Sigmoid colon (tissue), 7 donors: ENCODE measurements around the gene DLX1. TPM values are rescaled to one million over a fixed set of nuclear protein-coding genes. Genes with fewer than 3 reads are reported as not detected.

ENCODE experiments used
- DNase-seq: peaks from one replicate; pipeline ENCODE4 v3.0.0-alpha.2; 2019
- H3K27ac ChIP-seq, 4 donors: fragments of 200-600 bp; sonication (generic); one replicate each; pipeline ENCODE4 v1.5.1; 2016 to 2019; ENCODE audit warnings: mild to moderate bottlenecking in 1 of 4
- H3K27me3 ChIP-seq, 3 donors: fragments of 200-600 bp; sonication (generic); one replicate each; pipeline ENCODE4 v1.5.1; 2019; ENCODE audit warnings: mild to moderate bottlenecking in 1 of 3
- H3K36me3 ChIP-seq, 4 donors: fragments of 200-600 bp; sonication (generic); one replicate each; pipeline ENCODE4 v1.5.1; 2016 to 2019
- H3K4me1 ChIP-seq, 4 donors: fragments of 200-600 bp; sonication (generic); one replicate each; pipeline ENCODE4 v1.5.1; 2017 to 2019
- H3K4me3 ChIP-seq, 4 donors: fragments of 200-600 bp; sonication (generic); one replicate each; pipeline ENCODE4 v1.5.1; 2017 to 2019; ENCODE audit warnings: mild to moderate bottlenecking in 2 of 4, moderate library complexity in 1 of 4
- H3K9me3 ChIP-seq, 4 donors: fragments of 200-600 bp in 3 of 4; sonication (generic) in 3 of 4; one replicate each; pipeline versions ENCODE4 v1.5.1 to v1.6.1; 2013 to 2019
- CTCF ChIP-seq, 4 experiments: fragments of 450-650 bp in 3 of 4; fragments of 200-600 bp in 1 of 4; IDR thresholded peaks; one replicate each; pipeline ENCODE4 v1.5.1; 2016 to 2019; ENCODE audit warnings: antibody characterized with exemption in 4 of 4, mild to moderate bottlenecking in 3 of 4, moderate library complexity in 2 of 4
- EP300 ChIP-seq, 4 donors: sonication (generic); formaldehyde crosslinking; IDR thresholded peaks; one replicate each; pipeline ENCODE4 v1.6.1; 2017; ENCODE audit warnings: antibody characterized with exemption in 4 of 4
- POLR2A ChIP-seq, 2 donors: fragments of 450-650 bp; IDR thresholded peaks; one replicate each; pipeline ENCODE4 v1.6.1; 2016; ENCODE audit warnings: antibody characterized with exemption in 2 of 2, mild to moderate bottlenecking in 2 of 2, moderate library complexity in 2 of 2
- POLR2AphosphoS5 ChIP-seq, 4 donors: sonication (generic); formaldehyde crosslinking; IDR thresholded peaks; one replicate each; pipeline ENCODE4 v1.6.1; 2017; ENCODE audit warnings: antibody characterized with exemption in 4 of 4
- WGBS, 2 donors: extraction: QIAGEN DNeasy Blood & Tissue Kit; methylation state at CpG; one replicate each; pipeline ENCODE4 v1.1.7; 2013; 5-methylcytosine and 5-hydroxymethylcytosine counted together
- intact Hi-C: fragments of 100-400 bp; cut with DNase I; formaldehyde crosslinking; loops from one replicate; pipeline ENCODE4 v1.15.1; 2023
- polyA plus RNA-seq, 3 donors: library from polyadenylated mRNA; stranded (reverse); fragments of 200-250 nt; gene quantifications; one replicate each; pipeline ENCODE4 v1.2.3, GENCODE V29; 2013
- total RNA-seq, 4 donors: library from RNA; depleted of rRNA; stranded (reverse); fragments of >200 nt; gene quantifications; one replicate each; pipeline ENCODE4 v1.1.0, GENCODE V29; 2016
- donor health status: healthy with polysubstance abuse.
- donor health status: Bipolar disorder and iron deficiency.
- donor health status: healthy.

DLX1 gene
- total and polyA plus RNA-seq, 7 donors: 0.22 to 1.1 (median 0.49) TPM; not detected in 2

DNA sequence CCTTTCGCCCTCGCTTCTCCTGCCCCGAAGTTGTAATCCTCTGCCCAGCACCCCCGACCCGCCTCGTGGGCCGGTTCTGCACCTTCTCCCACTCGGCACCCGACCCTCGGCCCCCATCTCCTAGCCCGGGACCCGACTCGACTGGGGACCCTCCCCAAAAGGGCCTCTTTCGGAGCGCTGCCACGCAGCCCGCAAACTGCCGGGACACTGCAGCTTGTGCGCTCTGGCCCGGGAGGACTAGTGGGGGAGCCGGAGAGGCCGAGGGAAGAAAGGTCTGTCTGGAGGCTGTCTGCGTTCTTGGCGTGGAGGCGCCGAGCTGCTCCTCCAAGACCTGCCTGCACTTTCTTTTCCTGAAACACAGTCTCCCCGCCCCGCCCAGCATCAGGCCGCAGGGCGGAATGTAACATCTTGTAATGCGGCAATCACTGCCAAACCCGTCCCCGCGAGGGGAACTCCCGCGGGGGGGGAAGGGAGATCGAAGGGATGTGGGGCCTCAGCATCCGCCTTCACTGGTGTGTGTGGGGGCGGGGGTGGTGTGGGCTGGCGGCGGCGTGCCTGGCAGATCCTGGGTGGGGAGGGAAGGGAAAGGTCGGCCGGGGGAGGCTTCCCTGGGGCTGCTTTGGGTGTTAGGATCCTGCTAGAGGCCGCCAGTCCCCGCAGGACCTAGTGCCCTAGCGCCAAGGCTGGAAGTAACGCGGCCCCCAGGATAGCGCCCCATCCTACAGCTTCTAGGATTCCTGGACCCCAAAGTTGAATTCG is 10.0 kb downstream of the DLX1 start:
- intact Hi-C loops: loop anchor here (5.0 kb wide), 1 partner anchor 173 kb away; the partner anchor contains the start of gene HAT1
- peak overlapping the region in 3 of 4 donors; percentile 17 to 50 (median 40) for H3K27ac ChIP-seq
- WGBS, 2 donors: 1 to 2% methylated on average over 51 of the region's 51 CpGs
- TF ChIP-seq CTCF (IDR thresholded peaks at IDR 0.05): no peak
- no peak for TF ChIP-seq POLR2A (IDR thresholded peaks at IDR 0.05)
- TF ChIP-seq POLR2AphosphoS5 (IDR thresholded peaks at IDR 0.05): peak in 2 of 4 donors; percentile 49 to 57
- H3K4me1 ChIP-seq: peaks cover 0 to 70% (median 58%) of the 10 kb centered on the region in 4 donors
- DNase-seq: peak; percentile 77
- H3K36me3 ChIP-seq: no peaks in the 10 kb centered on the region
- peak overlapping the region; percentile 13 to 42 (median 36) for H3K4me3 ChIP-seq
- no peaks in the 10 kb centered on the region for H3K9me3 ChIP-seq
- H3K27me3 ChIP-seq: peaks cover 95 to 100% (median 99%) of the 10 kb centered on the region in 3 donors

DNA sequence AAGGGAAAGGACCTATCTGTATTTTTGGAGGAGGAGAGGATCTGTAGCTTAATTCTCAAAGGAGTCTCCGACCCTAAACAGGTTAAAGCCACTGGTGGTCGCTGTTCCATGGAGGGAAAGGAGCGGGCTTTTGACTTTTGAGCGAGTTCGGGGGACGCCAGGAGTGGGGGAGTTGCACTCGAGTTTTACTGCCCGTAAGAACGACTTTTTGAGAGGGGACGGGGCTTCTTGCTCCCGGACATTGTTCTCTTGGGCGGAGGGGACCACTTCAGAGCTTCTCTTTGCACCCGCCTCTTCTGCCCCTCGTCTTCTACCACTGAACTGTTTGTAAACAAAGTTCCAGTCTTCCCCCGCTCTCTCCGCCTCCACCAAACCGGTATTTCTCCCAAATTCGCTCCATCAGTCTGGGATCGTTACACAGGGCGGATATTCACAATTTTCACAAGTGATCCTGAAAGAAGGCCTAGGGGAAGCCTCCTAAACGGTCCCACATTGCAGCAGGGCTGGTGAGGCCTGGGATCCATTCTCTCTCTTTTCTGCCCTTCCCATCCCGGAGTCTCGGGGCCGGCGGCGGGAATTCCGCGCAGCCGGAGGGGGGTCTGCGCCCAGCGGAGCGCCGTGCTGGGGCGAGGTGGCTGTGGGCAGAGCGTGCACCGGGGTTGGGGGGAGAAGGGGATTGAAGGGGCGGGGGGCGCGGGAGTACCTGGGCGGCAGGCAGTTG is 10.8 kb downstream of the DLX1 start:
- intact Hi-C loops: loop anchor here (5.0 kb wide), 1 partner anchor 174 kb away; the partner anchor contains the start of gene HAT1
- peaks cover 0 to 71% (median 65%) of the 10 kb centered on the region in 4 donors for H3K4me1 ChIP-seq
- no peaks in the 10 kb centered on the region for H3K36me3 ChIP-seq
- no peak for TF ChIP-seq POLR2A (IDR thresholded peaks at IDR 0.05)
- peak in 1 of 4 donors; percentile 5 for TF ChIP-seq POLR2AphosphoS5 (IDR thresholded peaks at IDR 0.05)
- H3K27me3 ChIP-seq: peaks cover 95 to 100% (median 99%) of the 10 kb centered on the region in 3 donors
- peak overlapping the region in 3 of 4 donors; percentile 14 to 41 (median 26) for H3K4me3 ChIP-seq
- DNase-seq: no peak
- no peaks in the 10 kb centered on the region for H3K9me3 ChIP-seq
- WGBS, 2 donors: 3 to 4% methylated on average over 40 of the region's 40 CpGs
- peak overlapping the region in 2 of 4 donors; percentile 8 to 15 for H3K27ac ChIP-seq

DNA sequence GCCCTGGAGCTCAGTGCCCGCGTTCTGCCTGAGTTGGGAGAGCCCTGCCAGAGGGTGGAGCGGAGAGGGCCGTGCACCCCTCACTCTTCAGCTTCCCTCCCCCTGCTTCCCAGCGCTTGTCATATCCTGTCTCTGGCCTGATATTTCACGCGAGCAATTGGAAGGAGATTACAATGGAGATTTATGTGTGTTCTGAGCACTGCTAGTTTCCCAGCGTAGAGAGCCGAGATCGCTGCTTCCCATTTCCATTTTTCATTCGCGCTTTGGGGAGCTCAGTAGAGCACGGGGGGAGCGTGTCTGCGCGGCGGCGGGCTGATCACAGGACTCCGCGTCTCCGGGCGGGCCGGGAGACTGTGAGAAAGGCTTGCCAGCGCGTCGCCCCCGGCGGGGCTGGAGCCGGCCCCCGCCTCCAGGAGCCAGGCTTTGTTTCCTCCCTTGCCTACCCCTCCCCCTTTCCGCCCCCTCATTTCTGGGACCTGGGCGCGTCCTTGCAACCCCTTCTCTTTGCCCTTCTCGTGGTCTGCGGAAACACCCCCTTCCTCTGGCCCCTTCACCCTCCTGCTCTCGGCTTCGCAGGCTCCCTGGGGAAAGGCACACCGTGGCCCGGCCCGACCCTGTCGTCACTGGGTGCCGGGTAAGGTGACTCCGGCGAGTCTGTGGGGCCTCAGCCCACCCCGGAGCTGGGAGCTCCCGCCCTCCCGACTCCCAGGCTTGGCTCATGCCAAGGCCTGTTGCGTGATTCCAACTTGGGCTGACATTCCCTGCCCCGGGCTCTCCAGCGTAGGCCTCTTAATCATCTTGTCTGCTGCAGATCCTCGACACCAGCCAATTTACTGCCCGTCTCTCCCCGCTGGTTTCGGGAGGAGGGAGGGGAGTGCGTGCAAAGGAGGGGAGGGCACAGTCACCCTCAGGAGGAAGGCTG is 11.6 kb downstream of the DLX1 start:
- intact Hi-C loops: loop anchor here (5.0 kb wide), 1 partner anchor 175 kb away; the partner anchor contains the start of gene HAT1
- no peaks in the 10 kb centered on the region for H3K36me3 ChIP-seq
- peaks cover 97 to 100% (median 99%) of the 10 kb centered on the region in 3 donors for H3K27me3 ChIP-seq
- peak in 1 of 4 donors; percentile 24 for TF ChIP-seq POLR2AphosphoS5 (IDR thresholded peaks at IDR 0.05)
- no peak for TF ChIP-seq EP300 (IDR thresholded peaks at IDR 0.05)
- no peak for TF ChIP-seq CTCF (IDR thresholded peaks at IDR 0.05)
- TF ChIP-seq POLR2A (IDR thresholded peaks at IDR 0.05): no peak
- H3K4me3 ChIP-seq: peak overlapping the region in 3 of 4 donors; percentile 14 to 26 (median 22)
- no peaks in the 10 kb centered on the region for H3K9me3 ChIP-seq
- DNase-seq: peak; percentile 62
- peak overlapping the region in 2 of 4 donors; percentile 8 to 15 for H3K27ac ChIP-seq
- H3K4me1 ChIP-seq: peaks cover 0 to 79% (median 73%) of the 10 kb centered on the region in 4 donors
- 1 to 3% methylated on average over 55 of the region's 55 CpGs for WGBS, 2 donors

DNA sequence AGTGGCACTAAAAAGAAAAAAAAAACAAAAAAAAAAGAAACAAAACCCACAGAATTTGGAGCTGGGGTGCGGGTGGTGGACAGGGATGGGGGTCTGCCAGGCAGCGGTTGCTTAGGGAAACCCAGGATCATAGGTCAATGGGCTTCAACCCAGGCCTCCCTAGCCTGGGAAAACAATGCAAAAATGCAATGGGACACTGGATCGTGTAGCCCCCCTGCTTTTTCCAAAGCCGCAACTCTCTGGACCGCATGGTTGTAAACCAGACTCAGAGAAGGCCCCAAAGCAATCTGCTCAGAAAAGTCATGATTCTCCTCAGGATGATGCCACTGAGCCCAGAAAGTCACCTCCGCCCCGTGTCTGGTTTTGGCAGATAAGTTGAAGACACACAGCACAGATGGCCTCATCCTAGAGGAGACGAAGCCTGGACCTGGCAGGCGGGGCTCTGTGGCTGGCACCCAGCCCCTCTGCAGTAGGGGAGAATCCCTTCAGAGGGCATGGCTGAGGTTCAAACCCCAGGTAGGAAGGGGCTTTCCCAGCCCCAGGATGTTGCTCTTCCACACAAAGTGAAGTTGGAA is 12.3 kb downstream of the DLX1 start:
- intact Hi-C loops: loop anchor here (5.0 kb wide), 1 partner anchor 175 kb away; the partner anchor contains the start of gene HAT1
- H3K9me3 ChIP-seq: no peaks in the 10 kb centered on the region
- peaks cover 0 to 86% (median 80%) of the 10 kb centered on the region in 4 donors for H3K4me1 ChIP-seq
- no peak overlapping the region for H3K4me3 ChIP-seq
- TF ChIP-seq POLR2A (IDR thresholded peaks at IDR 0.05): no peak
- TF ChIP-seq POLR2AphosphoS5 (IDR thresholded peaks at IDR 0.05): no peak
- TF ChIP-seq CTCF (IDR thresholded peaks at IDR 0.05): no peak
- TF ChIP-seq EP300 (IDR thresholded peaks at IDR 0.05): no peak
- WGBS, 2 donors: 23 to 29% methylated on average over 9 of the region's 9 CpGs
- no peak for DNase-seq
- no peaks in the 10 kb centered on the region for H3K36me3 ChIP-seq
- peaks cover 97 to 100% (median 99%) of the 10 kb centered on the region in 3 donors for H3K27me3 ChIP-seq
- no peak overlapping the region for H3K27ac ChIP-seq
